GM04503 (cell line): ENCODE results near the gene FOXD4L6.
"Not testable (repeated sequence)": the region's sequence is repeated elsewhere in the genome, so short reads cannot be mapped to it uniquely, and the experiment has no call there.

ENCODE experiments used
- DNase-seq: peaks from one replicate; pipeline ENCODE4 v3.0.0-alpha.2; 2012; ENCODE audit warnings: low read depth

Gene FOXD4L6

GRCh38 chr9:41128581-41128980, at the start of gene FOXD4L6:
TSS of gene FOXD4L6 (minus strand) at chr9:41128681. CDS start at chr9:41128383, 298 bp downstream.
- not testable (repeated sequence) for DNase-seq

GRCh38 chr9:41174994-41175393, 46.5 kb upstream of the FOXD4L6 start:
- not testable (repeated sequence) for DNase-seq

- not testable (repeated sequence) for DNase-seq
Observed at GRCh38 chr9:41150116-41150515, 21.6 kb upstream of the FOXD4L6 start.

DNA sequence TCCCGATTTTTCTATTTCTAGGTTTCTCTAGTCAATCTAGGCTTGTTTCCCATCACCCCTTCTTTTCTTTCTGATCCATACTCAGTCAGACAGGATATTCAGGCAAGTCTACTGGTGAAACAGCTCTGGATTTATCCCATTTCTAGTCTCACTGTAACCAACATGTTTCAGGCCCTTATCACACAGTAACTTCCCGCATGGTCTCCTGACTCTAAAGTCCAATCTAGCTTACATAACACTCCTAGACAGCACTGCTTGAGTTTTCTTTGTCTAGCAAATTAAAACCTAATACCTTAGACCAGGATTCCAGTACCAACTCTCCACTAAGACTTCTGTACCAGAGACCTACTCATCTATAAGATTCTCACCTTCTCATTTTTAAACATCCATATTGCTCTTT, 13.4 kb upstream of the FOXD4L6 start:
- DNase-seq = not testable (repeated sequence)

GRCh38 chr9:41126746-41127446, 1.6 kb downstream of the FOXD4L6 start:
- DNase-seq = not testable (repeated sequence)

DNA sequence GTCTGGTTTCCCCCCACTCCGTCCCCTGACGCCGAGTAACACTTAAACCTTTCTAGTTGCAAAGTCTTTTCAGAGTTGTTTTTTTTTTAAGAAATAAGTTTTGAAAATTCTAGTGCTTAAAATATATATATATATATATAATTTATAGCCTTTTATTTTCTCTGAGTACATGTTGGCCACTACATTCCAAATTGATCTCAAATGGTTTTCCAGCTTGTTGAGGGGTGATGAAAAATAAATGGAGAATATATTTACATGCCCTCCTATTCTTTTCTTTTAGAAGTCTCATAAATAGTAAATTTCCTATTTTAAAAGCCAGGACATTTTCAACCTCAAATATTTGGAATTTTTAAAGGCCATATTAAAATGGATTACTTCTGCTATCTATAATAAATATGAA, 2.5 kb downstream of the FOXD4L6 start:
- DNase-seq = not testable (repeated sequence)

DNA sequence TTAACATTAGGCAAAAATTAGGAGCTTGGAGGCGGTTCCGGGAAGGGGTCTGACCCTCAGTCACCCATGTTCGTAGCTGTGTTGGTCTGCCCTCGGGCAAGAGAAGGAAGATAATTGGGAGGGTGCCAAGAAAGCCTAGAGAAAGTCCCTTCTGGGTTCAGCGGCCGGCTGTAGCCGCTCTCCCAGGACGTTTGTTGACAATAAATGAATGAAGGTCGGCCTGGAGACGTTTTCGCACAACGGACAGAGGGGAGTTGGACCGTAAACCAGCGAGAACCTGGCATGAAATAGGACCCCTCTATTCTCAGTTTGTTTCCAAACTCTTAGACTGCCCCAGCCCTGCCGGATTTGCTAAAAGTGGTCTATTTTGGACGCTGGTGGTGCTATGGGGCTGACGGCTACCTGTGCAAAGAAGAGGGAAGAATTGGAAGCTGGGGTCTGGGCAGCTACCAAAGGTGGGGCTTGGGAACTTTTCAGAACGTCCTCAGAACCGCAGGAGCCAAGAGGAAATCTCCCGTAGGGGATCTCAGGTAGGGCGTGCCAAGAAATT, 3.3 kb downstream of the FOXD4L6 start:
- DNase-seq = not testable (repeated sequence)

DNA sequence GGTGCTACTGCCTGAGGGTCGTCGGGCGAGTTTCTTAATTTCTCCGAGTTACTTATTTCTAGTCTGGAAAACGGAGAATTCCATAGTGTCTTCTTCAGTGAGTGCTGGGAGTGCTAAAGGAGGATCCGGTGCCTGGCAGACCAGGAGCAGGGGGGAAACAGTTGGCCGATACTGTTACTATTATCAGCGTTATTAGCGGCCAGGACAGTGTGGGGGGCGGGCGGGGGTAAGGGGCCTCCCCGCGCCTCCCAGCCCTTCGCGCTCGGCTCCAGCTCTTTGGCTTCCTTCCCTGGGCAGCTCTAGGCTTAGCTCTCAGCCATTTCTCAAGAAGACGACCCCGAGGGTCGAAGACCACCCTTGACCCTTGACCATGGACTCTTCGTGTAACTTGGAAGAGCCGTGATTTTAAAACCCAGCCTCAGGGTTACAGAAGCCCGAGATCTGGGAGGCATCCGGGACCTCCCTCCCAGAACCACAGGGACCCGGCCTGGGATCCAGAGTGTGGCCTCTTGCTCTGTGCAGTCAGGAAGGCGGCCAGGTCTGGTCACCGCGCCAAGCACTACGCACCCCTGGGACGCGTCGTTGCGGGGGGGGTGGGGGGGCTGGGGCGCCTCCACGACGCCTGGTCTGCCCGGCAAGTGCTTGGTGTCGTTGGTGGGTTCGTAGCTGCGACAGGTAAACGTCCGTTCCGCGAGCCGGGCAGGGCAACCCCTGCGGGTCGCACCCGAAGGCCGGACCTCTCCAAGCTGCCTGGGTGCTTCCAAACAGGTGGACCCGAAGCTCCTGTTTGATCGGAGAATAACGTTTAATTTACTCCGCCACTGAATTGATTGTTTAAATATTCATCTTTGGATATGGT, 4.0 kb downstream of the FOXD4L6 start:
- not testable (repeated sequence) for DNase-seq

DNA sequence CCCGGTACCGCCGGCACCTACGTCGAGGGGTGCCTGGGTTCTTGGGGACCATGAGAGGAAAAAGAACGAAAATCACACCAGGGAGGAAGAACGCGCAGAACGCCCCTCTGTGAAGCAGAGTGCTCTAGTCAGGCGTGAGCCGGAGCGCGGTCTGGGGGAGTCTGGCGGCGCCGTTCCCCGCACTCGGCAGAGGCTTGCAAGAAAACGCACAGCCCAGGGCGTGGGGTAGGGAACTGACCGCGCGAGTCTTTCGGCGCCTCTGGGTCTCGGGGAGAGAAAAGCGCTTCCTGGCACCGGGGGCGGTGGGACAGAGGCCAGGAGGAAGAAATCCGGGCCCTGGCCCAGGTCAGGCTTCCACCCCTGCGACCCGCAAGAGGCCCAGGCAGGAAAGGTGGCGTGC, 4.7 kb downstream of the FOXD4L6 start:
- not testable (repeated sequence) for DNase-seq

DNA sequence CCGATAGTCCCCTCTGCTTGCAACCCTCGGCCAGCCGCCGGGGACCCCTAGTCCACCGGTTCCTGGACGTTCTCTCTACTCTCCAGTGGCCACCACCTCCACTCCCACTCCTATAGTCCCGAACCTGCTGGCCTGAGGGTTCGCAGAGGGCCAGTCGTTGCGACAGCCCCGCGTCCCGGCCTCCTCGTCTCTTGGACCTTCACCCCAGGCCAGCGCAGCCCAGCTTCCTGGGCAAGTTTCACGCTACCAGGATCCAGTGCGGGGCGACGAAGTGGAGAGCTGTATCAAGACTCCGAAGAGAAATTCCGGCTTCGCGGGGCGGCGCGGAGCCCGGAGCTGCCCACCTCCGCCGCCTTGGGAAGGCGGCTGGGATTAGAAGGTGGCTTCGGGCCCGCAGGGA, 5.1 kb downstream of the FOXD4L6 start:
- not testable (repeated sequence) for DNase-seq

DNA sequence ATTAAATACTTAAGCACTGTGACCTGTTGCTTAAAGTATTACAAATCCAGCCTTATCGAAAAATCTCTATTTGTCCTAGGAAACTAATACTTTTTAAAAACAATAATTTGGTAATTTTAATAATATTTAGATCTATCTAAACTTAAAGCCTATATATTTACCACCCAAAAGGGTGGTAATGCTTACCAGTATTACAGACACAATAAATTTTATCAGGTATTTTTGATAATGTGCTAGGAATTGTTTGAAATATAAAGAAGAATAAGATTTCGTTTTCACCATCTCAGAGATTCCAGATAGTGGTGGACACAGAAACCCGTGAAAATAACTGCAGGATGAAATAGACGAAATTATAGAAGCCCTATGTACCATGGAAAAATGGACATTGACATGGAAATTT, 7.8 kb downstream of the FOXD4L6 start:
- DNase-seq = not testable (repeated sequence)

DNA sequence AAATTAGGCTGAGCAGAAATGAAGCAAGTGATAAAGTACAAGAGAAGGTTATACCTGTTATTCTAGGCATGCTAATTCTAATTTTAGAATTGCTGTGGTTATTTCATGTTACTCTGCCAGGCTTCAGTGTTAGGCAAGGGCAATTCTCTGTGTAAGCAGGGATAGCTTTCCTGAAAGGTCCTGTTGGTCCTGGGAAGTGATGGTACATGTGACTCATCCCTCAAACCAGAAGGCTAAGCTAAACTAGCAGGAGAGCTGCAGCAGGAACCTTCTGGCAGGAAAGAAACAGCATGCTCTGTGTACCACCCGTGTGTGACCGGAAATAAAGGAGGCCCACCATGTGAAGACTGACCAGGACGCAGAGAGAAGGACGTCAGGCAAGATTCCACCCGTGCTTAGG, 8.8 kb downstream of the FOXD4L6 start:
- not testable (repeated sequence) for DNase-seq

GRCh38 chr9:41119311-41119710, 9.2 kb downstream of the FOXD4L6 start:
- not testable (repeated sequence) for DNase-seq

DNA sequence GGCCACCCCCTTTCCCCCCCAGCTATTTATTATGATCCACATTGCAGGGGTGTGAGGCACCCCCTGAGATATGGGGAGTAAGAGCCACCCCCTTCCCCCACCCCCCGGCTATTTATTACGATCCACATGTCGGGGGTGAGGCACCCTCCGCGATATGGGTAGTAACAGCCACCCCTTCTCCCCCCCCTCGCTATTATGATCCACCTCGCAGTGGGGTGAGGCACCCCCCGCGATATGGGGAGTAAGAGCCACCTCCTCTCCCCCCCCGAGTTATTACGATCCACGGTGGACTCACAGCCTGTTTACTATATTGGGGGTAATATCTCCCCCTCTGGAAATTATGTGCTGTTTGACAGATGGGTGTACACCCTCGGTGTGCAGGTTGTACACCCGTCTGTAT, 15.1 kb downstream of the FOXD4L6 start:
- DNase-seq = not testable (repeated sequence)

DNA sequence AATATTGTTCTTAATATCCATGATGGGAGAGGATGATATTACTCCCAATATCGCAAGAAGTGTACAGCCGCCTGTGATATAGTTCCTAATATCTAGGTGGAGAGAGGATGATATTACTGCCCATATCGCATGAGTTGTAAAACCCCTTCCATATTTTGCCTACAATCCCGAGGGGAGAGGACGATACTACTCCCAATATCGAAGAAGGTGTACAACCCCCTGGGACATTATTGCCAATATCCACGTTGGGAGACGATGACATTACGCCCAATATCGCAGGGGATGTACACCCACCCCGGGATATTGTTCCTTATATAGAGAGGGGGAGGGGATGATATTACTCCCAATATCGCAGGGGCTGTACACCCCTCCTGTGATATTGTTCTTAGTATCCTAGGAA, 17.1 kb downstream of the FOXD4L6 start:
- not testable (repeated sequence) for DNase-seq

DNA sequence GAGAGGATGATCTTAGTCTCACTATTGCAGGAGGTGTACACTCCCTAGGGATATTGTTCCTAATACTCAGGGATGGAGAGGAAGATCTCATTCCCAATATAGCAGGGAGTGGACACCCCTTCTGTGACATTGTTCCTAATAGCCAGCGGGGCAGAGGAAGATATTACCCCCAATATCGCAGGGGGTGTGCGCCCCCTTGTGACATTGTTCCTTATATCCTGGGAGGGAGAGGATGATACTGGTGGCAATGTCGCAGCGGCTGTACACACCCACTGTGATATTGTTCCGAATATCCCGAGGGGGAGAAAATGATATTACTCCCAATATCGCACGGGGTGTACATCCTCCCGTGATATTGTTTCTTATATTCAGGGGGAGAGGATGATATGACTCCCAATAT, 17.6 kb downstream of the FOXD4L6 start:
- DNase-seq = not testable (repeated sequence)

DNA sequence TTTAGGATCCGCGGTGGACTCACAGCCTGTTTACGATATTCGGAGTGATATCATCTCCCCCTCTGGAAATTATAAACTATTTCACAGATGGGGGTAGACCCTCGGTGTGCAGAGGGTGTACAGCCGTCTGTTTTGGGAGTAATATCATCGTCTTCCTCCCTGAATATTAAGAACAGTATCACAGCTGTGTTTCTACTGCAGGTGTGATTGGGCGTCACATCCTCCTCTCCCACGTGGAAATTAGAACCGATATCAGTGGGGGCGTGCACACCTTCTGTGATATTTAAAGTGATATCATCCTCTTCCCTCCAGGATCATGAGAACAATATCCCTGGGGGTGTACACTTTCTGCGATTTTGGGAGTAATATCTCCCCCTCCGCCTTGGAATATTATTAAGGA, 19.2 kb downstream of the FOXD4L6 start:
- not testable (repeated sequence) for DNase-seq

GRCh38 chr9:41108816-41109215, 19.7 kb downstream of the FOXD4L6 start:
- DNase-seq = not testable (repeated sequence)

DNA sequence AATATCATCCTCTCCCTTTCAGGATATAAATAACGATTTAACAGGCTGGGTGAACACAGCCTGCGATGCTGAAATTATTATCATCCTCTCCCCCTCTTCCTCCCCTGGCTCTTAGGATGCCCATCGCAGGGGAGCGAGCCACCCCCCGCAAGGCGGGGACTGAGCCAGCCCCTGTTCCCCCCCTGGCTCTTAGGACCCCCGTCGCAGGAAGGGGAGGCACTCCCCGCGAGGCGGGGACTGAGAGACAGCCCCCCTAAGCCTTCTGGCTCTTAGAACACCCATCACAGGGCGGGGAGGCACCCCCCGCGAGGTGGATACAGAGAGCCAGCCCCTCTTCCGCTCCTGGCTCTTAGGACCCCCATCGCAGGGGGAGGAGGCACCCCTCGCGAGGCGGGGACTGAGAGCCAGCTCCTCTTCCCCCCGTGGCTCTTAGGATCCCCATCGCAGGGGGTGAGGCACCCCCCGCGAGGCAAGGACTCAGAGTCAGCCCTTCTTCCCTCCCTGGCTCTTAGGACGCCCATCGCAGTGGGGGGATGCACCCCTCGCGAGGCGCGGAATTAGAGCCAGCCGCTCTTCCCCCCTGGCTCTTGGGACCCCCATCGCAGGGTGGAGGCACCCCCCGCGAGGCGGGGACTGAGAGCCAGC, 21.9 kb downstream of the FOXD4L6 start:
- DNase-seq = not testable (repeated sequence)

DNA sequence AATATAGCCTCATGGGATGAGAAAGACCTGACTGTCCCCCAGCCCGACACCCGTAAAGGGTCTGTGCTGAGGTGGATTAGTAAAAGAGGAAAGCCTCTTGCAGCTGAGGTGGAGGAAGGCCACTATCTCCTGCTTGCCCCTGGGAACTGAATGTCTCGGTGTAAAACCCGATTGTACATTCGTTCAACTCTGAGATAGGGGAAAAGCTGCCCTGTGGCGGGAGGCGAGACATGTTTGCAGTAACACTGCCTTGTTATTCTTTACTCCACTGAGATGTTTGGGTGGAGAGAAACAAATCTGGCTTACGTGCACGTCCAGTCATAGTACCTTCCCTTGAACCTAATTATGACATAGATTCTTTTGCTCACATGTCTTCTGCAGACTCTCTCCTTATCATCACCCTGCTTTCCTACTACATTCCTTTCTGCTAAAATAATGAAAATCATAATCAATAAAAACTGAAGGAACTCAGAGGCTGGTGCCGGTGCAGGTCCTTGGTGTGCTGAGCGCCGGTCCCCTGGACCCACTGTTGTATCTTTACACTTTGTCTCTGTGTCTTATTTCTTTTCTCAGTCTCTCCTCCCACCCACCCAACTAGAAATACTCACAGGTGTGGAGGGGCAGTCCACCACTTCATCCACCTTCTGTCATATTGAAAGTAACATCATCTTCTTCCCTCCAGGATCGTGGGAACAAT, 22.8 kb downstream of the FOXD4L6 start:
- not testable (repeated sequence) for DNase-seq

- not testable (repeated sequence) for DNase-seq
Observed at GRCh38 chr9:41104542-41104941, 23.9 kb downstream of the FOXD4L6 start.

DNA sequence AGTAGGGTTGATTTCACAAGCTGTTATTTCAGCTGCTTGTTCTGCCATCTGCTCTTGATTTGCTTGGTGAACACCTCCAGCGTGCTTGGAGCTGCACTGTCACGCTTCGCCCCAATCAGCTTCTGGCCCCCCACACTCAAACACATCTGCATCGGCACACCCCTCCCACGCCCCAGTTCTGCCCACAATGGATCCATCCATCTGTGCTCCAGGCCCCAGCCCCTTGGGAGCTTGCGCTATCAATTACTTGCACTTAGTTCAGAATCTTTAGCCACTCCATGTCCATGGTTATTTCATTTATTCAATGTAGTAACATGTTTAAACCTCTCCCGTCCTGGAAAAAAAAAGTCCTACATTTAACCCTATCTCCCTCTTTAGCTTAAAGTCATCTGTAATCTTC, 28.0 kb downstream of the FOXD4L6 start:
- DNase-seq = not testable (repeated sequence)
